ENCODE measurements around the gene ENPP7.

The ENPP7 gene

DNA sequence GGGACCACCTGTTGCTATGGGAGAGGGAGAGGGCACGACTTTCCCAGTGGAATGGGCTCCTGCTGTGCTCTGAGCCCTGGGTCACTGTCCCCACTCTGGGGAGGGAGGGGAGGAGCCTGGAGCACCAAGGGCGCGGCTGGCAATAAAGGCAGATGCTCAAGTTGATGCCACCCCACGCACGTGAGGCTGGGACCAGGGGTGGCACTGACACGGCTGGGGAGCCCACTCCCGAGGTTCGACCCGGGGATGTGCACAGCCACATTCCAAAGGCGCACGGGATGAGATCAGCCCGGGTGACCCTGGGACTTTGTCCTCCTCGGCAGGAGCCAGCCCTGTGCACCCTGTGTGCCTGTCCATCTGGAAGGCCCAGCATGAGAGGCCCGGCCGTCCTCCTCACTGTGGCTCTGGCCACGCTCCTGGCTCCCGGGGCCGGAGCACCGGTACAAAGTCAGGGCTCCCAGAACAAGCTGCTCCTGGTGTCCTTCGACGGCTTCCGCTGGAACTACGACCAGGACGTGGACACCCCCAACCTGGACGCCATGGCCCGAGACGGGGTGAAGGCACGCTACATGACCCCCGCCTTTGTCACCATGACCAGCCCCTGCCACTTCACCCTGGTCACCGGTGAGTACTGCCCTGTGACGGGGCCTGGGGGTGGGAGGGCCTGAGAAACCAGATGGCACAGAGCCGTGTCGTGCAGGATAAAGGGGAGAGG is at the start of gene ENPP7:
ENPP7 (plus strand) TSS at position 175 of the 715 bp plus-strand sequence; CDS start at position 372, 197 bp downstream.
- no peak for DNase-seq

- no peak for DNase-seq
These were observed 49.6 kb upstream of the ENPP7 start for GRCh38 chr17:79681101-79681621.

DNA sequence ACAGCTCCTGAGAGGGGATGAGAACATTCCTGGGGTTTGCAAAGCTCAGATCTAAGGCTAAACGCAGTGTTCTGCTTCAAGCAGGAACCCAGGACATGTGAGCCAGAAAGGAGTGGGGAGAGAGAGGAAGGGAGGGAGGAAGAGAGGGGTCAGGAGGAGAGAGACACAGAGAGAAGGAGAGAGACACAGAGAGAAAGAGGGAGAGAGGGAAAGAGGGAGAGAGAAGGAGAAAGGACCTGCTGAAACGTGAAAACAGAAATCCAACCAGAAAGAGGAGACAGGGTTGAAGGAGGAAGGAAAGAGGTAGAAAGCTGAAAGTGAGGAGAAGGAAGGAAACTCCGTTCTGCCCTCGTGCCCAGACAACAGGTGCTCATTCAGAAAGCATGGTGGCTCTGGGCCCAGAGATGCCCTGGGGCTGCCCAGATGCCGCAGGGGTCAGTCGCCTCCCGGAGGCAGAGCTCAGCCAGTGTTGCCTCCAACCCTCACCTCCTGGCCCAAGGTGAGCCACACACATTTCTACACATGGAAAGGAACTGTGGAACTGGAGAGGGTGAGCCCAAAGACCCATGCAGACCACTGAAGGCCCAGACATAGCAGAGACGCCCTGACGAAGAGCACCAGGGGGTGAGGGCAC is 49.0 kb upstream of the ENPP7 start:
- no peak for DNase-seq

DNA sequence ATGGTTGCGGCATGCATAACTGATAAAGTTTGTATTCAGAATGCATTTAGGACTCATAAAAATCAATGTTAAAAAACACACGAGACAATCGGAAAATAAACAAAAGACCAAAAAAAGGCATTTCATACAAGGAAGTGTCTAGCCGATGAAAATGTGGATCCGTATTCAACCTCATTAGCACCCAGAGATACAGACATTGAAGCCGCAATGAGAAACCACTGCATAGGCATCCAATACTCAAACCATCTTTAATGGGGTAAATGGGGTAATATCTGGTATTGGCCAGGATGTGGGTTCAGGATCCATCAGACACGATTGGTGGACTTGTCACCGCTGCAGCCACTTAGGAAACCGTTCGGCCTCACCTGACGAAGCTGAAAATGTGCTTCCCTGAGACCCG is 47.4 kb upstream of the ENPP7 start:
- no peak for DNase-seq

DNA sequence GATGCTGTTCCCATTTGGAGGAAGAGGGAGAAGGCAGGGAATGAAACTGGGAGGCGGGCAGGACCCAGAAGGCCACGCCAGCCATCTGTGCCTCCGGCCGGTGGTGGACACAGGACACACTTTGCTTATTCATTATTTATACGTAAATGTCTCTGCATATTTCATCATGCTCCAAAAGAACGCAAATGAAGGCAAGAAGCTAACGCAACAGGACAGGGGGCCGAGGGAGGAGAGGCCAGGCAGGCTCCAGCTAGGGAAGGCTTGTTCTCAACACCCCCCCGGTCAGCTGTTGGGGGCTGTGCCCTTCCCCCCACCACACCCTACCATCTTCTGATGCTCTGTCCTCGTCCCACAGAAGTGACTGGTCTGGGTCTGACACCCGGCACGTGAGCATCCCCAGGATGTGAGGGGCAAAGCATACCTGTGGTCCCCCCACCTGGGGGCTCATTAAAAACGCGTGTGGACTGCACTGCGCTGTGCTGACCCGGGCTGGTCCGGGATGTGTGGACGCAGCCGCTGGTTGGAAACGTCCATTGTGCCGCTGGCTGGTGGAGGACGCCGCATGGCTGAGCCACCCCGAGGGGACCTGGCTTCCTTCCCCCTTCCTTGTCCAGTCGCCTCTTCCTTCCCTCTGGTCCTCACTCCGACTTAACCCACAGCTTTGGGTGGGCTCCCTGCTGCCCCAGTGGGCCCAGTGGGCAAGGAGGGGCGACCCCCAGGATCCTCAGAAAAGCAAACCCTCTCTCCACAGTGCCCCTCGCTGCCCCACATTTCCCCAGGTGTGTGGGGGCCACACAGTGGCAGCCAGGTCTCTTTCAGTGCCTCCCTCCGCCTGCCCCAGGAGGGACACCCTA is 46.4 kb upstream of the ENPP7 start:
- DNase-seq: no peak

DNA sequence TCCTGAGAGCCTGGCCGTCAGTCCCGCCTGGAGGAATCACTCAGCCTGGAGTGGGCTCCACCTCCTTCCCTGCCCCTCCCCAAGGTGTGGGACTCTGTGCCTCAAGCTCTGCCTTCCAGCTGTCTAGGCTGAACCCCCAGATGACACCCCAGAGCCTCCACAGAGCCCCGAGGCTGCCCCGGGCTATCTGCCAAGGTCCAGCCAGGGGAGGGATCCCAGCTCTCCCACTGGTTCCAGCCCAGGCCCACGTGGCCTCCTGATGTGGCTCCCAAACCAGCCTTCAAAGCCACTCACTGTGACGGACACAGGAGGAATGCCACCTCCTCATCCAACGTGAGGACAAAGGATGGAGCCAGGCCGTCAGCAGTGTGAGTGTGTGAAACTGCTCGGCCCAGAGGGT is 45.6 kb upstream of the ENPP7 start:
- no peak for DNase-seq

DNA sequence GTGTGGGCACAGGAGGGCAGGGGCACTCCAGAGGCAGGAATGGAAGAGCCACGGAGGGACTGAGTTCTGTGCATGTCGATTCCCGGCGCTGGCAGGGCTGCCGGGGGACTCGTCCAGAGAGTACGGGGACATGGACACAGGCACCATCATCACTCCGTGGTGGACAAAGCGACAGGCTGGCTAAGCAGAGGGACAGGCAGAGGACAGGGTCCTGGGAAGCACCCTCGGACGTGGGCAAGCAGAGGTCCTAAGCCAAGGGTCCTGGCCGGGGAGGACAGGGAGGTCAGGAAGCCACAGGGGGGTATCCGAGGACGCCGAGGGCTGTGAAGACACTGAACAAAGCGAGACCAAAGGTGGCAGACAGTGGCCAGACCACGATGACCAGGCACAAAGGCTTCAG is 44.3 kb upstream of the ENPP7 start:
- no peak for DNase-seq

- no peak for DNase-seq
These were observed 40.3 kb upstream of the ENPP7 start for GRCh38 chr17:79690466-79690865.

GRCh38 chr17:79690988-79691836 is 39.5 kb upstream of the ENPP7 start:
- no peak for DNase-seq

- DNase-seq: no peak
These were observed 38.8 kb upstream of the ENPP7 start for GRCh38 chr17:79691931-79692330.

GRCh38 chr17:79693419-79693818 is 37.3 kb upstream of the ENPP7 start:
- DNase-seq: no peak

GRCh38 chr17:79695293-79695790 is 35.4 kb upstream of the ENPP7 start:
- no peak for DNase-seq

GRCh38 chr17:79695797-79696609 is 34.7 kb upstream of the ENPP7 start:
- DNase-seq: no peak

DNA sequence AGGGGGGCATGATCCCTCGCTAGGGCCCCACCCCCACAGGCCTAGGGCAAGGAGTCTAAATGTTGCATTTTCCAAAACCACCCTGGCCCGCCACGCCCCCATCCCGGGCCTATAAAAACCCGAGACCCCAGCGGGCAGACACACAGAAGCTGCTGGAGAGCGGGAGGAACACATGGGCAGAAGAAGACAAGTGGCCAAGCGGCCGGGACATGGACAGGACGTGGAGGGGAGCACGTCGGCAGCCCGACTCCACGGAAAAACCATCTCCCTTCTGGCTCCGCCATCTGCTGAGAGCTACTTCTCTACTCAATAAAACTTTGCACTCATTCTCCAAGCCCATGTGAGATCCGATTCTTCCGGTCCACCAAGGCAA is 34.1 kb upstream of the ENPP7 start:
- DNase-seq: no peak

- no peak for DNase-seq
These were observed 32.4 kb upstream of the ENPP7 start for GRCh38 chr17:79698146-79698846.

DNA sequence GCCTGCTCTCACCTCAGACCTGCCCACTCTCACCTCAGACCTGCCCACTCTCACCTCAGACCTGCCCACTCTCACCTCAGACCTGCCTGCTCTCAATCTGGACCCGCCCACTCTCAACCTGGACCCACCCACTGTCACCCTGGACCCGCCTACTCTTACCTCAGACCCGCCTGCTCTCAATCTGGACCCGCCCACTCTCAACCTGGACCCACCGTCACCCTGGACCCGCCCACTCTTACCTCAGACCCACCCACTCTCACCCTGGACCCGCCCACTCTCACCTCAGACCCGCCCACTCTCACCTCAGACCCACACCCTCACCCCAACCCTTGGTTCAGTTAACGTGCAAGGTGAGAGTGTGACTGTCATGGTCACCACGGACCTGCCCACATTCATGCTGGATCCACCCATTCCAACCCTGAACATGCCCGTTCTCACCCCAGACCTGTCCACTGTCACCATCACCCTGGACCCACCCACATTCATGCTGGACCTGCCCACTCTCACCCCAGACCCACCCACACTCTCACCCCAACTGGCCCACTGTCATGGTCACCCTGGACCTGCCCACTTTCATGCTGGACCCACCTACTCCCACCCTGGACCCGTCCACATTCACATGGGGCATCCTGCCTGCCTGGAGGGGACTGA is 31.2 kb upstream of the ENPP7 start:
- no peak for DNase-seq

DNA sequence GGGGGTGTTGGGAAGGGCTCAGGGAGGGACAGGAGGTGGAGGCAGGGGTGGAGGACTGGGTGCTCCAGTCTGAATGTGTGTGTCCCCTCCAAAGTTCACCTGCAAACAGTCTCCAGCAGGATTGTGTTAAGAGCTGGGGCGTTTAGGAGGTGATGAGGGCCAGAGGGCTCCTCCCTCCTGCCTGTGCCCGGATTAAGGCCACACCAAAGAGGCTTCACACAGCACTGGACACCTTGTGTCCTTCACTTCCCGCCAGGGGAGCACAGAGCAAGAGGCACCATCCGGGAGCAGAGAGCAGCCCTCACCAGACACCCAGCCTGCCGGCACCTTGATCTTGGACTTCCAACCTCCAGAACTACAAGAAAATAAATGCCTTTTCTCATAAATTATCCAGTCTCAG is 30.2 kb upstream of the ENPP7 start:
- no peak for DNase-seq

DNA sequence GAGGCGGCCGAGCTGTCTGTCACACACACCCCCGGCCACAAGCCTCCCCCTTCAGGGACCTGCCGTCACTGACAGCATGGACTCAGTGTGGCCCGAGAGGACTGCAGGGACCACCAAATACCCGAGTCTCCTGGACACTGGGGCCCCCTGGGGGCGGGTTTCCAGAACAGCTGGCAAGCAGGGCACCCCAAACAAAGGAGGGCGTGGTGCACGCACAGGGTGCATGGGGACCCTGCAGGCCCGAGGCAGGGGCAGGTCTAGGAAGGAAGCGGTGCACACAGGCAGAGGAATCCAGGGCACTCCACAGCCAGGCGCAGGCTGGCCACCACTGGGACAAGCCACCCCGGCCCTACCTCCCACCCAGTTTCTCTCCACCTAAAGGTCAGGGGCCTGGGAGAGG is 28.7 kb upstream of the ENPP7 start:
- DNase-seq: no peak

- DNase-seq: no peak
These were observed 28.1 kb upstream of the ENPP7 start for GRCh38 chr17:79702550-79703236.

- DNase-seq: no peak
These were observed 26.1 kb upstream of the ENPP7 start for GRCh38 chr17:79704691-79705090.

Data from activated T-cell treated with anti-CD3 and anti-CD28 coated beads, Interleukin-2, amount 50 U/mL, for 48 hours (primary cell).